HepG2 (cell line): ENCODE measurements around the gene SMIM13. TPM values are rescaled to one million over a fixed set of nuclear protein-coding genes. Genes with fewer than 3 reads are reported as not detected.
A peak's percentile ranks its signal among the peaks of the same experiment; 100 is the strongest.

ENCODE experiments used
- AGO1 ChIP-seq: fragments of 200-400 bp; formaldehyde crosslinking; IDR thresholded peaks from 2 replicates; pipeline ENCODE4 v1.6.1; 2017; ENCODE audit warnings: mild to moderate bottlenecking, low read depth, low read length, moderate library complexity; ENCODE audit not compliant: poor library complexity, severe bottlenecking
- CCAR2 ChIP-seq: fragments of 200-400 bp; formaldehyde crosslinking; optimal IDR thresholded peaks from 2 replicates; pipeline ENCODE3; 2018; ENCODE audit warnings: low read depth, mild to moderate bottlenecking, low read length, moderate library complexity
- DBP ChIP-seq: sonication (generic); formaldehyde crosslinking; IDR thresholded peaks from 2 replicates; pipeline ENCODE4 v1.4.0; 2020; ENCODE audit warnings: missing genetic modification reagents; ENCODE audit errors: not compliant biosample characterization
- ELF1 ChIP-seq: sonication (generic); formaldehyde crosslinking; IDR thresholded peaks from 2 replicates; pipeline ENCODE4 v1.4.0; 2020; ENCODE audit warnings: missing genetic modification reagents
- GTF3A ChIP-seq: sonication (generic); formaldehyde crosslinking; conservative IDR thresholded peaks from 2 replicates; pipeline ENCODE4 v1.4.0; 2020; ENCODE audit warnings: mild to moderate bottlenecking, missing genetic modification reagents
- HNF4G ChIP-seq, 2 experiments: sonication (generic) in 1 of 2; formaldehyde crosslinking in 1 of 2; IDR thresholded peaks; 2 replicates each; pipeline versions ENCODE4 v1.4.0 to v1.6.1; 2011 to 2020; ENCODE audit warnings: borderline replicate concordance in 2 of 2, low read depth in 2 of 2, mild to moderate bottlenecking in 2 of 2, low read length in 1 of 2, missing genetic modification reagents in 1 of 2, moderate library complexity in 1 of 2
- JDP2 ChIP-seq: sonication (generic); formaldehyde crosslinking; IDR thresholded peaks from 2 replicates; pipeline ENCODE4 v1.8.1; 2022; ENCODE audit warnings: missing genetic modification reagents, borderline replicate concordance
- JUND ChIP-seq: sonication (generic); formaldehyde crosslinking; IDR thresholded peaks from 2 replicates; pipeline ENCODE4 v1.8.0; 2022; ENCODE audit warnings: mild to moderate bottlenecking, missing genetic modification reagents
- MZF1 ChIP-seq: sonication (generic); formaldehyde crosslinking; IDR thresholded peaks from 2 replicates; pipeline ENCODE4 v1.8.1; 2023; ENCODE audit warnings: mild to moderate bottlenecking, missing genetic modification reagents, borderline replicate concordance
- NRL ChIP-seq: sonication (generic); formaldehyde crosslinking; IDR thresholded peaks from 2 replicates; pipeline ENCODE4 v1.5.0; 2020; ENCODE audit warnings: missing genetic modification reagents, mild to moderate bottlenecking, moderate library complexity, borderline replicate concordance
- PAF1 ChIP-seq: IDR thresholded peaks from 2 replicates; pipeline ENCODE4 v1.6.1; 2016; ENCODE audit warnings: missing genetic modification reagents, missing compliant biosample characterization
- SP5 ChIP-seq: IDR thresholded peaks from 2 replicates; pipeline ENCODE4 v1.6.1; 2016; ENCODE audit warnings: low read depth, borderline replicate concordance
- SRY ChIP-seq: sonication (generic); formaldehyde crosslinking; IDR thresholded peaks from 2 replicates; pipeline ENCODE4 v1.8.0; 2022; ENCODE audit warnings: mild to moderate bottlenecking, missing genetic modification reagents
- ZFY ChIP-seq: sonication (generic); formaldehyde crosslinking; IDR thresholded peaks from 2 replicates; pipeline ENCODE4 v1.4.0; 2020; ENCODE audit warnings: missing genetic modification reagents
- ZKSCAN5 ChIP-seq: sonication (generic); formaldehyde crosslinking; IDR thresholded peaks from 2 replicates; pipeline ENCODE4 v1.5.1; 2020; ENCODE audit warnings: mild to moderate bottlenecking, missing genetic modification reagents
- ZNF496 ChIP-seq: sonication (generic); formaldehyde crosslinking; IDR thresholded peaks from 2 replicates; pipeline ENCODE4 v1.8.1; 2023; ENCODE audit warnings: mild to moderate bottlenecking, moderate library complexity, missing genetic modification reagents; ENCODE audit not compliant: insufficient replicate concordance
- ZNF549 ChIP-seq: sonication (generic); formaldehyde crosslinking; IDR thresholded peaks from 2 replicates; pipeline ENCODE4 v1.5.0; 2020; ENCODE audit warnings: missing genetic modification reagents
- ZNF749 ChIP-seq: sonication (generic); formaldehyde crosslinking; IDR thresholded peaks from 2 replicates; pipeline ENCODE4 v1.8.0; 2022; ENCODE audit warnings: mild to moderate bottlenecking, missing genetic modification reagents, moderate library complexity, borderline replicate concordance
- ZNF841 ChIP-seq: sonication (generic); formaldehyde crosslinking; IDR thresholded peaks from 2 replicates; pipeline ENCODE4 v1.8.1; 2023; ENCODE audit warnings: missing genetic modification reagents, borderline replicate concordance
- polyA plus RNA-seq, 8 experiments: library from polyadenylated mRNA; depleted of rRNA in 3 of 8; stranded (reverse) in 7 of 8; unstranded in 1 of 8; fragments of >200 nt; fragmentation: Illumina TruSeq in 4 of 8; extraction: Trizol in 4 of 8; gene quantifications; 2 replicates each; pipeline versions ENCODE4 v1.2.1 to v1.2.3, GENCODE V29; 2011 to 2016; ENCODE audit warnings: low read depth in 4 of 8, missing spikeins in 1 of 8, mixed read lengths in 1 of 8; ENCODE audit not compliant: insufficient read depth in 1 of 8
- total RNA-seq, 5 experiments: library from RNA; depleted of rRNA; stranded (reverse); fragments of >200 nt; fragmentation: Illumina TruSeq; extraction: Trizol; gene quantifications; 2 replicates each; pipeline ENCODE4 v1.2.3, GENCODE V29; 2016; ENCODE audit warnings: low read depth in 1 of 5
- TF ChIP-seq, protein P1 (sequence below): sonication (generic); formaldehyde crosslinking; IDR thresholded peaks from 2 replicates; pipeline ENCODE4 v1.4.0; 2020; ENCODE audit warnings: mild to moderate bottlenecking, missing genetic modification reagents

SMIM13 gene
- total and polyA plus RNA-seq, 2 of the 13 experiments (the other 11 are each of a cell fraction or from before 2014, with no cell fraction given): 2.7 to 10.2 TPM

DNA sequence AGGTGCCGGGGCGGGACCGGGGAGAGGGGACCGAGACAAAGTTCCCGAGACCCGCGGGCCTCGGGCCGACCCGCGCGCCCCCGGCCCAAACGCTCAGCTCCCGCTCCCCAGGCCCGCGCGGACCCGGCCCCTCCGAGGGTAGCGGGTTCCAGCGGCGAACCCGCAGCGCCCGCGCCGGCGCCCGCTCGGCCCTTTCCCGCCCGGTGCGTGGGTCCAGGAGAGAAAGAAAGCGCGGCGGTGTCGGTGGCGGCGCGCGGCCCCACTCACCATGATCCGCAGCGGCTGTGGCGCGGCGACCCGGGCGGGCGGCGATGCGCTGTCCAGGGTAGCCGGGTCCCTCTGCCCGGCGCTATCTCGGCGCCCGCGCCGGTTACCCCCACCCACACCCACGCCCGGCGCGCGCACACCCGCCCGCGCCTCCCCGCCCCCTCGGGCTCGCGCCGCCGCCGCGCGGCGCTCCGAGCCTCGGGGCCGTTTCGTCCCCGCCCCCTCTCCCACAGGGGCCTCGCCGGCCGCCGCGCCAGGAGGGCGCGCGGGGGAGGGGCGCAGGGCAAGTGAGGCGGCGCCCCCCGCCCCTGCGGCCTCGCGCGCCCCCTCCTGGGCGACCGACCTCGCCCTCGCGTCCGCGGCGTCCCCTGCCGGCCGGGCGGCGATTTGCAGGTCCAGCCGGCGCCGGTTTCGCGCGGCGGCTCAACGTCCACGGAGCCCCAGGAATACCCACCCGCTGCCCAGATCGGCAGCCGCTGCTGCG lies 49.5 kb upstream of the SMIM13 start, which contains the start of gene ELOVL2 (continued):
- no peak for TF ChIP-seq ELF1 (CRISPR knock-in tag)
- TF ChIP-seq ZNF749: peak; percentile 33; the same call in 1 of the 2 replicates
- no peak for TF ChIP-seq NRL (CRISPR knock-in tag)
- no peak; the same call in 1 of the 2 replicates for TF ChIP-seq ZNF841 (CRISPR knock-in tag)
- TF ChIP-seq ZNF496: no peak
- TF ChIP-seq SP5 (CRISPR knock-in tag): peak; percentile 48
- TF ChIP-seq SRY (CRISPR knock-in tag): no peak; the same call in none of the 2 replicates
- peak; percentile 81 for TF ChIP-seq ZFY (CRISPR knock-in tag)
- TF ChIP-seq ZKSCAN5: no peak
- no peak for TF ChIP-seq JUND (CRISPR knock-in tag)
- TF ChIP-seq MZF1: no peak
- peak; percentile 42; the same call in 1 of the 2 replicates for TF ChIP-seq ZNF549 (CRISPR knock-in tag)
- no peak for TF ChIP-seq AGO1
- TF ChIP-seq JDP2 (CRISPR knock-in tag): no peak
- TF ChIP-seq DBP (CRISPR knock-in tag): no peak
- no peak for TF ChIP-seq CCAR2
- TF ChIP-seq HNF4G (IDR thresholded peaks at IDR 0.05; ENCODE audit: borderline replicate concordance, low read depth, low read length): 0 out of 2 replicates have a peak, but pooled peaks have one; percentile 34
- TF ChIP-seq HNF4G (CRISPR knock-in tag; IDR thresholded peaks at IDR 0.05; ENCODE audit: borderline replicate concordance, low read depth): no peak; the same call in 1 of the 2 replicates
- TF ChIP-seq GTF3A: 0 out of 2 replicates have a peak, but pooled peaks have one; percentile 46
- TF ChIP-seq, protein P1, sequence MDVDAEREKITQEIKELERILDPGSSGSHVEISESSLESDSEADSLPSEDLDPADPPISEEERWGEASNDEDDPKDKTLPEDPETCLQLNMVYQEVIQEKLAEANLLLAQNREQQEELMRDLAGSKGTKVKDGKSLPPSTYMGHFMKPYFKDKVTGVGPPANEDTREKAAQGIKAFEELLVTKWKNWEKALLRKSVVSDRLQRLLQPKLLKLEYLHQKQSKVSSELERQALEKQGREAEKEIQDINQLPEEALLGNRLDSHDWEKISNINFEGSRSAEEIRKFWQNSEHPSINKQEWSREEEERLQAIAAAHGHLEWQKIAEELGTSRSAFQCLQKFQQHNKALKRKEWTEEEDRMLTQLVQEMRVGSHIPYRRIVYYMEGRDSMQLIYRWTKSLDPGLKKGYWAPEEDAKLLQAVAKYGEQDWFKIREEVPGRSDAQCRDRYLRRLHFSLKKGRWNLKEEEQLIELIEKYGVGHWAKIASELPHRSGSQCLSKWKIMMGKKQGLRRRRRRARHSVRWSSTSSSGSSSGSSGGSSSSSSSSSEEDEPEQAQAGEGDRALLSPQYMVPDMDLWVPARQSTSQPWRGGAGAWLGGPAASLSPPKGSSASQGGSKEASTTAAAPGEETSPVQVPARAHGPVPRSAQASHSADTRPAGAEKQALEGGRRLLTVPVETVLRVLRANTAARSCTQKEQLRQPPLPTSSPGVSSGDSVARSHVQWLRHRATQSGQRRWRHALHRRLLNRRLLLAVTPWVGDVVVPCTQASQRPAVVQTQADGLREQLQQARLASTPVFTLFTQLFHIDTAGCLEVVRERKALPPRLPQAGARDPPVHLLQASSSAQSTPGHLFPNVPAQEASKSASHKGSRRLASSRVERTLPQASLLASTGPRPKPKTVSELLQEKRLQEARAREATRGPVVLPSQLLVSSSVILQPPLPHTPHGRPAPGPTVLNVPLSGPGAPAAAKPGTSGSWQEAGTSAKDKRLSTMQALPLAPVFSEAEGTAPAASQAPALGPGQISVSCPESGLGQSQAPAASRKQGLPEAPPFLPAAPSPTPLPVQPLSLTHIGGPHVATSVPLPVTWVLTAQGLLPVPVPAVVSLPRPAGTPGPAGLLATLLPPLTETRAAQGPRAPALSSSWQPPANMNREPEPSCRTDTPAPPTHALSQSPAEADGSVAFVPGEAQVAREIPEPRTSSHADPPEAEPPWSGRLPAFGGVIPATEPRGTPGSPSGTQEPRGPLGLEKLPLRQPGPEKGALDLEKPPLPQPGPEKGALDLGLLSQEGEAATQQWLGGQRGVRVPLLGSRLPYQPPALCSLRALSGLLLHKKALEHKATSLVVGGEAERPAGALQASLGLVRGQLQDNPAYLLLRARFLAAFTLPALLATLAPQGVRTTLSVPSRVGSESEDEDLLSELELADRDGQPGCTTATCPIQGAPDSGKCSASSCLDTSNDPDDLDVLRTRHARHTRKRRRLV (CRISPR knock-in tag): no peak
- TF ChIP-seq PAF1: no peak
